OCI-LY1 (cell line): ENCODE results near the gene ACADL.

Source experiments
- H2AFZ ChIP-seq: fragments of 200-600 bp; sonication (generic), shearing (Covaris generic); 2 replicates; pipeline ENCODE4 v1.6.0; 2014; ENCODE audit warnings: antibody characterized with exemption, mild to moderate bottlenecking, low read length
- H3F3A ChIP-seq: fragments of 200-600 bp; sonication (generic), shearing (Covaris generic); 2 replicates; pipeline ENCODE4 v1.6.0; 2014; ENCODE audit warnings: mild to moderate bottlenecking, antibody characterized with exemption, low read length, moderate library complexity; ENCODE audit not compliant: insufficient read depth
- H3K27ac ChIP-seq: fragments of 200-600 bp; sonication (generic); 2 replicates; pipeline ENCODE4 v1.5.1; 2014; ENCODE audit warnings: low read length, mixed run types, mild to moderate bottlenecking, low read depth; ENCODE audit not compliant: poor library complexity, severe bottlenecking
- H3K27me3 ChIP-seq: fragments of 200-600 bp; sonication (generic); 2 replicates; pipeline ENCODE4 v1.6.0; 2014; ENCODE audit warnings: antibody characterized with exemption, mild to moderate bottlenecking, low read length, moderate library complexity; ENCODE audit not compliant: insufficient read depth
- H3K36me3 ChIP-seq: fragments of 200-600 bp; sonication (generic); 2 replicates; pipeline ENCODE4 v1.6.1; 2014; ENCODE audit warnings: mild to moderate bottlenecking, antibody characterized with exemption, low read length, moderate library complexity, mixed read lengths; ENCODE audit not compliant: insufficient read depth
- H3K4me1 ChIP-seq: fragments of 200-600 bp; sonication (generic); 2 replicates; pipeline ENCODE4 v1.5.1; 2014; ENCODE audit warnings: mild to moderate bottlenecking, low read length, moderate library complexity; ENCODE audit not compliant: insufficient read depth, severe bottlenecking
- H3K4me2 ChIP-seq: fragments of 200-600 bp; sonication (generic), shearing (Covaris generic); 2 replicates; pipeline ENCODE4 v1.6.1; 2014; ENCODE audit warnings: low read length
- H3K4me3 ChIP-seq: fragments of 200-600 bp; sonication (generic); 2 replicates; pipeline ENCODE4 v1.5.1; 2014; ENCODE audit warnings: low read length, low read depth, mild to moderate bottlenecking, mixed read lengths; ENCODE audit not compliant: poor library complexity, severe bottlenecking
- H3K79me2 ChIP-seq: fragments of 200-600 bp; shearing (Covaris generic); 2 replicates; pipeline ENCODE4 v1.6.1; 2016; ENCODE audit warnings: mixed run types, low read length, mixed read lengths; ENCODE audit not compliant: insufficient read depth
- H3K9ac ChIP-seq: fragments of 200-600 bp; sonication (generic), shearing (Covaris generic); 2 replicates; pipeline ENCODE4 v1.6.1; 2014; ENCODE audit warnings: mild to moderate bottlenecking, low read length, mixed read lengths
- H3K9me2 ChIP-seq: fragments of 200-600 bp; sonication (generic), shearing (Covaris generic); 2 replicates; pipeline ENCODE4 v1.6.1; 2014; ENCODE audit warnings: low read depth, mild to moderate bottlenecking, low read length, mixed read lengths
- H3K9me3 ChIP-seq: fragments of 200-600 bp; shearing (Covaris generic); 2 replicates; pipeline ENCODE4 v1.6.1; 2014; ENCODE audit warnings: low read length, mixed read lengths
- H4K20me1 ChIP-seq: fragments of 200-600 bp; sonication (generic), shearing (Covaris generic); 2 replicates; pipeline ENCODE4 v1.6.0; 2016; ENCODE audit warnings: mild to moderate bottlenecking, low read length; ENCODE audit not compliant: insufficient read depth
- CTCF ChIP-seq: fragments of 200-600 bp; sonication (generic), shearing (Covaris generic); IDR thresholded peaks from 2 replicates; pipeline ENCODE4 v1.5.1; 2017; ENCODE audit warnings: mild to moderate bottlenecking, antibody characterized with exemption, low read length, moderate library complexity, mixed read lengths
- EZH2 ChIP-seq: fragments of 200-600 bp; sonication (generic), shearing (Covaris generic); IDR thresholded peaks from 2 replicates; pipeline ENCODE4 v1.8.0; 2017; ENCODE audit warnings: borderline replicate concordance, mixed run types, mild to moderate bottlenecking, antibody characterized with exemption, low read length, moderate library complexity, mixed read lengths

The ACADL gene

GRCh38 chr2:210167227-210167626 is 58.0 kb downstream of the ACADL start:
- Histone ChIP-seq H3K4me3 (no peak overlapping the region), H3K4me1 (peaks cover 44% of the 10 kb centered on the region), H3K9me2 (no peaks in the 10 kb centered on the region), H3F3A (no peaks in the 10 kb centered on the region), H3K4me2 (no peak overlapping the region; the same call in 1 of the 2 replicates), H3K9ac (no peak overlapping the region), H3K79me2 (peaks cover 78% of the 10 kb centered on the region), H3K27me3 (no peaks in the 10 kb centered on the region), H3K36me3 (no peaks in the 10 kb centered on the region), H4K20me1 (no peaks in the 10 kb centered on the region), H3K9me3 (no peaks in the 10 kb centered on the region), H3K27ac (no peak overlapping the region), H2AFZ (no peak overlapping the region)
- TF ChIP-seq CTCF: no peak
- TF ChIP-seq EZH2: no peak

- Histone ChIP-seq H3K9ac (no peak overlapping the region), H3K9me3 (no peaks in the 10 kb centered on the region), H3K4me3 (no peak overlapping the region), H4K20me1 (no peaks in the 10 kb centered on the region), H3K4me1 (peaks cover 14% of the 10 kb centered on the region), H3K27ac (no peak overlapping the region), H3K9me2 (no peaks in the 10 kb centered on the region), H3K27me3 (no peaks in the 10 kb centered on the region), H3F3A (no peaks in the 10 kb centered on the region), H3K79me2 (peaks cover 60% of the 10 kb centered on the region), H2AFZ (no peak overlapping the region), H3K4me2 (no peak overlapping the region), H3K36me3 (no peaks in the 10 kb centered on the region)
- TF ChIP-seq CTCF: no peak
- TF ChIP-seq EZH2: no peak
Observed at GRCh38 chr2:210162466-210163124, 62.7 kb downstream of the ACADL start.

- H3K79me2 ChIP-seq: peaks cover 41% of the 10 kb centered on the region
- H2AFZ ChIP-seq: no peak overlapping the region
- no peak overlapping the region for H3K4me3 ChIP-seq
- no peaks in the 10 kb centered on the region for H3K9me3 ChIP-seq
- H3K4me1 ChIP-seq: peaks cover 8% of the 10 kb centered on the region
- H3K27ac ChIP-seq: no peak overlapping the region
- no peaks in the 10 kb centered on the region for H3K27me3 ChIP-seq
- H3K36me3 ChIP-seq: peaks cover 23% of the 10 kb centered on the region
- no peaks in the 10 kb centered on the region for H3F3A ChIP-seq
- H3K9ac ChIP-seq: no peak overlapping the region
- no peak overlapping the region for H3K4me2 ChIP-seq
- TF ChIP-seq EZH2 (no peak), CTCF (no peak)
- H3K9me2 ChIP-seq: no peaks in the 10 kb centered on the region
- no peaks in the 10 kb centered on the region for H4K20me1 ChIP-seq
Observed at GRCh38 chr2:210159059-210159458, 66.2 kb downstream of the ACADL start.
